SKM-1 (cell line): ENCODE measurements around the gene YRDC.
"Not testable (repeated sequence)": the region's sequence is repeated elsewhere in the genome, so short reads cannot be mapped to it uniquely, and the experiment has no call there.

Experiments used
- DNase-seq: peaks from one replicate; lab custom pipeline; 2025; ENCODE audit not compliant: unreplicated experiment; lab: John Stamatoyannopoulos, UW

Gene YRDC

DNA sequence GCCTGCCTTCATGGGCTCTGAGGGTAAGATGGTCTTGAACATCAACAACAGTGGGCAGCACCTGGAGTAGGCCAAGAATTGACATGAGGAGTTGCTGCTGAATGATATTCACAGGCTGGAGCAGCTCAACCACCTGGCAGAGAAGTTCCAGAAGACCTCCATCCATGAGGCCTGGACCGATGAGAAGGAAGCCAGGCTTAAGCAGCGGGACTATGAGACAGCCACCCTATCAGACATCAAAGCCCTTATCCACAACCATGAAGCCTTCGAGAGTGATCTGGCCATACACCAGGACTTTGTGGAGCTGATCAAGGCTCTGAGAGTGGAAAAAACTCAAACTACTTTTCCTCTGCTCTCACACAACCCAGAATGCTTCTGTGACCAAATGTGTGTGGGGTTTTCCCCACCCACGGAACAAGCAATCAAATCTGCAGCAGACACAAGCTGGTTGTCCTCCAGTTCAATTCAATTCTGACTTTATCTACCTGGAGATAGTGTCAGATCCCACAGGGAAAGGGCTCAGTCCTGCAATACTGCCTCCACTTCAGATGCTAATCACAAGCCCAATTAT is 31.0 kb downstream of the YRDC start:
- DNase-seq = no peak

DNA sequence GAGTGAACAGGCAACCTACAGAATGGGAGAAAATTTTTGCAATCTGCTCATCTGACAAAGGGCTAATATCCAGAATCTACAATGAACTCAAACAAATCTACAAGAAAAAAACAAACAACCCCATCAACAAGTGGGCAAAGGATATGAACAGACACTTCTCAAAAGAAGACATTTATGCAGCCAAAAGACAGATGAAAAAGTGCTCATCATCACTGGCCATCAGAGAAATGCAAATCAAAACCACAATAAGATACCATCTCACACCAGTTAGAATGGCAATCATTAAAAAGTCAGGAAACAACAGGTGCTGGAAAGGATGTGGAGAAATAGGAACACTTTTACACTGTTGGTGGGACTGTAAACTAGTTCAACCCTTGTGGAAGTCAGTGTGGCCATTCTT is 36.6 kb downstream of the YRDC start:
- DNase-seq = not testable (repeated sequence)

DNA sequence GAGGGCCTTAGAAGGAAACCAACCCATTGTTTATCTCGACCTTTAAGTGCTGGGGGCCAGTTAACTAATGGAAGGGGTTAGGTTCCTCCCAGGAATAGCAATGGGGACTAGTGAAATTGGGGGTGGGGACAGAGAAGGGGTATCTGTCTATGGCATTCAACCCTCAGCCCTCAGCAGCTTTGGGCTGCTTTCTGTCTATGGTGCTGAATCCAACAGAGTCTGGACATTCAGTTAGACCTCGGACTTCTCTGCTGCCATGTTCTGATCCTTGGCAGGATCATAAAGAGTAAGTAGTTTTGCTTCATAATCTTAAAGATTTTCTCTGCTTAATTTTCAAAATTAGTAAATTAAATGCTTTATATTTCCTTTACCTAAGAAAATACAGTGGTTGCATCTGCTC is 40.5 kb downstream of the YRDC start:
- no peak for DNase-seq

DNA sequence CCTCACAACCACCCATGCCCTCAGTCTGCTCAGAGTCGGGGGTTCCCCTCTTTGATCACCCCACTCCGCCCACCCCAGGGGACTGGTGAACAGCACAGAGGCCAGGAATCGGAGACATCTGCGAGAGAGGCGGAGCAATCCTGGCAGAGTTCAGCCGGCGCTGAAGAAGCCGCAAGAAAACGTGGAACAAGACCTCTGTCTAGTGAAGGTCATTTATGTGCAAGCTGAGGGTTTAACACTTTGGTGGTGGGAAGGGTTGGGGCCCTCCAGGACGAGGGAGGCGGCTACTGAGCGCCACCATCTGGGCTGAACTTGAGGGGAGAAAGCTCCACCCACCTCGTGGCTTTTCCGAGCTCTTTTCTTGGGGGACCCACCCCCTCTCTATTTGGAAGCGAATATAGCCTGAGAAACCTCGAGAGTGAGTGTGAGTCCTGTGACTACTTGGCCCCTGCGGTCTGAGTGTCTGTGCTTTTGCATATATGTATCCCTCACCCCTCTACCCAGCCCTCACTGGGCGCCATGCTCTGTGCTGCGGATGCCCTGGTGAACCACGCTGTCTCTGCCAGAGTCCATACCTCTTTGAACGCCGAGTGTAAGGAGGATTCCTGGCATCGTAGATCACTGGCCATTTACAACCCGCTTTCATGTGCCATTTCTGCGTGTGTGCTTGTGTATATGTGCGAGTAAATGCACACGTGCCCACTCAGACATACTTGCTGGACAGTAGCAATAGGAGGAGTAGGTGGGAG is 41.9 kb downstream of the YRDC start:
- no peak for DNase-seq

DNA sequence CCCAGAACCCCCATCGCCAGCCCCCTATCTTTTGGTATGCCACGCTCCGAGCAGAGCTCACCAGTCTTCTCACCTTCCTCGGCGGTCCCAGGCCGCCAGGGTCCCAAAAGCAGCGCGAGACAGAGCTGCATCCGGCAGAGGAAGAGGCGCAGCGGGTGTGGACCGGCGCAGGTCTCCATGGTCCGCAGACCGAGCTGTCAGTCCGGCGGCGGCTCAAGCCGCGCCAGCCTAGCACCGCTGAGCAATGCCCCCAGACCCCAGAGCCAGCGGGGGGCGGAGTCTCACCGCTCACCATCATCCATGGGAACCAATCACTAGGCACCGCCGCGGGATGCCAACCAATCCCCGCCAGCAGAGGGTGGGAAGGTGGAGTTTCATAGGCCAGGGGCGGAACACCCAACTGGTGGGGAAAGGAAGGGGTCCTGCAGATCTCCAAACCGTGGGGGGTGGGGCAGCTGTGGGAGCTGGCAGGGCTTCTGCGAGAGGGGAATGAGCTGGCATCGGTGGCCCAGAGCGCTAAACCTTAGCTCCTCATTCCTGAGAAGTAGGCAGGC is 43.0 kb downstream of the YRDC start, which contains the start of gene EPHA10:
TSS of gene EPHA10 (minus strand) at position 233 of the 554 bp plus-strand sequence. CDS start at position 179, 54 bp downstream.
- no peak for DNase-seq

DNA sequence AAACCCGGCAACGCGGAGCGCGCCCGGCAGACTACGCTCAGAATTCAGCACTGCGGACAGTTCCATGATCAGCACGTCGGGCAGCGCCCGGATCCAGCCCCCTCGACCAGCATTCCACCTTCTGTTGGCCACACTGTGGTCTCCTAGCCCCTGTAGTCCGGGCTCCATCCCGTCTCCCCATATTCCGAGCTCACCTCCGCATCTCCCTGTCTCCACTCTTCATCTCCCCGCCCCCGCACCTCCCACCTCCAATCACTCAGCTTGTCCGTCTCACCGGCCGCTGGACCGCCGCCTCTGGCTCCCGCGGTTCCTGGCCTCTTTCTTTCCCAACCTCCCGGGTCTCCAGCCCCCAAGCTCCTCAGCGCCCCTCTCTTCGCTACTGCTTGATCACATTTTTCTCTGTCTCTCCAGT is 43.6 kb downstream of the YRDC start:
- no peak for DNase-seq

DNA sequence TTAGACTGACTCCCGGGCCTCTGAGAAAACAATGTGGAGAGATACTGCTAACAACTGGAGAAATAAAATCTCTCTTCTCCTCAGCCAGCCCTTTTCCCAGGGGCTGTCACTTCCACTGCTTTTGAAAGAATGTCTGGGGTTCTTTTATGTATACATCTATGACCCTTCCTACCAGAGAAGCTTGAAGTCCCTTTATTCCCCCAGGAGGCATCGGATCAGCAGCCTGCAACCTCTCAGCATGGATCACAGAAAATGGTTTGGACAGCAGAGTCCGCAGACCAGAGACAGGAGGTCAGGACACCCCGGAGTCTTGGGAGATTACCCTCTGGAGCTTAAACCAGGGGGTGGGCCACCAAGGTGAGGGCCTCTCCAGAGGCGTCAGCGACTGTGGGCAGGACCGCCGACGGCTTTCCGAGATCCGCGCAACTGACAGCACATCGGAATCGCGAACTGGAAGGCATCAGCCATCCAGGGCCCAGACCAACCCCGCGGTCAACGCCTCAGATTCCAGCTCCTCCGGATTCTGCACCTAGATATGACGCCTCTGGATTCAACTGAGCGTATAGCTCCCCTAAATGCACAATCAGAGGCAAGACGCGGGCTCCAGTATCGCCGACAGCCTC is 44.1 kb downstream of the YRDC start:
- no peak for DNase-seq

DNA sequence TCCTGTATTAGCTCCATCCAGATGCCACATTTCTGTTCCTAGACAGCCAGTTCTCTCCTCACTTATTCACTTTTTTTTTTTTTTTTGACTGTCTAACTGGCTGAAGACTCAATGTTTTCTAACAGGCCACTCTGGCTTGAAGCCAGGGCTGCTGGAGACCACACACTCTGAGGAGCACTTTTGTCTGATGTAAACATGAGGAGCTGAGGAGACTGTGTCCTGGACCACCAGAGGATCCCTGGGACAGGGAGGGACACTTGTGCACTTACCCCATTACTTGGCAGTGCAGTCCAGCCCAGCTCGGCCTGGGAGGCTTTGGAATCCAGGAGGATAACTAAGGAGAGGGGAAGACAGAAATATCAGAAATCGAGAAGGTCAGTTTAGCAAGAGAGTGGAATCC is 45.5 kb downstream of the YRDC start:
- DNase-seq = no peak

DNA sequence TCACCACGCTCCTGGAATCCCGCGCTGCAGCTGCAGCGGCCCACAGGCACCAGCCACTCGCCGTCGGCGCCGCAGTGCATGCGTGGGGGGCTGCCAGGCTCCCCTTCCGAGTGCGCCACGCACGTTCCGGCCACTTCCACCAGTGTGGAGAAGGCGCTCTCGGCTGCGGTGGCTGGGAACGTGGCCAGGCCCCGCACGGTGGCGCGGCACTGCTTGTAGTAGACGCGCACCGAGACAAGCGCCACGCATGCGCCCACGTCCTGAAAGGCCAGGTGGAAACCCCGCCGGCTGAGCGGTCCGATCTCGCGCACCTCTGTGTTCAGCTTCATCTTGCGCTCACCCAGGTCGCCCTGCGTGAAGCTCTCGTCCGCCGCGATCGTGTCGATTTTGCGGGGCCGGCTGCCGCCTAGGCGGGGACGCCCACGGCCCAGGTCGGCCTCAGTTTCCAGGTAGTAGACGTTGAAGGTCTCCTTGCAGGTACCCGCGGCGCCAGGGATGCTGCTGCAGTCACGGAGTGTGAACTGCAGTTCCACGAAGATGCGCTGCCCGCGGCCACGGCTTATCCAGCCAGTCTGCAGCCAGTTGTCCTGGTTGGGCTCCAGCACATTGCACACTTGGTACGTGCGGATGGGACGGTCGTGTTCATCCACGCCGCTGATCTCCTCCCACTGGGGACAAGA is 46.5 kb downstream of the YRDC start:
- DNase-seq = no peak

DNA sequence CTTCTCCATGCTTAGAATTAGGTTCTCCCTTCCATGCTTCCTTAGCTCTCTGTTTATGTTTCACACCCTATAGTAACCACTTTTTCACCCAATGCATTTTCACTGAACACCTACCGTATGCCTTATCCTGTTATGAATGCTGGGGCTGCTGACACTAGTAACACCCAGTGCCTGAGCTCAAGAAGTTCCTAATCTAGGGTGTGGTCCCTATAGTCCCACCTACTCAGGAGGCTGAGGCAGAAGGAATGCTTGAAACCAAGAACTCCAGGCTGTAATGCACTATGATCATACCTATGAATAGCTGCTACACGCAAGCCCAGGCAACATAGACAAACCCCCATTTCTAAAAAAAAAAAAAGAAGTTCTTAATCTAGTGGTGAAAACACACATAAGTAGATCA is 48.6 kb downstream of the YRDC start:
- no peak for DNase-seq

DNA sequence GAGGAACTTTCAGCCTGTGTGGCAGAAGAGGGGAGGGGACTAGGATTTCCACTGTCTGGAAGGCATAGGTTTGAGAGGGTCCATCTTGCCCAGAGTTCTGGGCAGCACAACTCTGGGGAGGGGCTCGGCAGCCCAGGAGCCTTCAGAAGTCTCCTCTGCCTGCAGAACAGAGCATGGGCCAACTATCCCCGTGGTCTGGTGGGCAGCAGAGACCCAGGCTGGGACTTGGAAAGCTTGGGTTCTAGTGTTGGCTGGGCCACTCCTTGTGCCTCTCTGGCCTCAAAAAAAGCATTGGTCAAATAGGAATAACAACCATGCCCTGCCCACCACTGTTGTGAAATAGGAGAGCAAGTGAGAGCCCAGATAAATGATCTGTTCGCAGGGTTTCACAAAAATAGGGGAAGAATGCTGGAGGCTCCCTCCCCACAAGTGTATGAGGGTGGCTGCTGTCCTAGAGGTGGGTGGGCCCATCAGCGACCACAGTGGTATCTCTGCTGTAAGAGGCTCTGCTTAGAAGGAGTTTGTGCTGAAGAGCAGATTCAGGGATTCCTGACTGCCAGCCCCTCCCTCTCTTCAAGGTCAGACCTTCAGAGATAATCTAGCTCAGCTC is 52.0 kb downstream of the YRDC start:
- no peak for DNase-seq

DNA sequence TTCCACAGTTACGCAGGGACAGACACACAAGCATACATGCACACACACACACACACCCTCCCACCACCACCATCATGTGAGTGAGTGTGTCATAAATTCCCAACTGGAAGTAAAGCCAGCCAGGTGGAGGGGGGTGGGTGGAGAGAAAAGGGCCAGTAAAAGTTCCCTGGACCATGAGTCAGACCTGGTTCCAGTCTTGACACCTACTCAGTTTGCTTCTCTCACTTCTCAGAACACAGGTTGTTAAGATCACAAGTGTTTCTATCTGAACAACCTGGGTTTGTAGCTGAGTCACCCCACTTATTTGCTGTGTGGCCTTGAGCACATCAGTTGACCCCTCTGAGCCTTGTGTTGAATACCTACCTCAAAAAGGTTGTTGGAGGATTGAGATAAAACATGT is 52.7 kb downstream of the YRDC start:
- DNase-seq = no peak

DNA sequence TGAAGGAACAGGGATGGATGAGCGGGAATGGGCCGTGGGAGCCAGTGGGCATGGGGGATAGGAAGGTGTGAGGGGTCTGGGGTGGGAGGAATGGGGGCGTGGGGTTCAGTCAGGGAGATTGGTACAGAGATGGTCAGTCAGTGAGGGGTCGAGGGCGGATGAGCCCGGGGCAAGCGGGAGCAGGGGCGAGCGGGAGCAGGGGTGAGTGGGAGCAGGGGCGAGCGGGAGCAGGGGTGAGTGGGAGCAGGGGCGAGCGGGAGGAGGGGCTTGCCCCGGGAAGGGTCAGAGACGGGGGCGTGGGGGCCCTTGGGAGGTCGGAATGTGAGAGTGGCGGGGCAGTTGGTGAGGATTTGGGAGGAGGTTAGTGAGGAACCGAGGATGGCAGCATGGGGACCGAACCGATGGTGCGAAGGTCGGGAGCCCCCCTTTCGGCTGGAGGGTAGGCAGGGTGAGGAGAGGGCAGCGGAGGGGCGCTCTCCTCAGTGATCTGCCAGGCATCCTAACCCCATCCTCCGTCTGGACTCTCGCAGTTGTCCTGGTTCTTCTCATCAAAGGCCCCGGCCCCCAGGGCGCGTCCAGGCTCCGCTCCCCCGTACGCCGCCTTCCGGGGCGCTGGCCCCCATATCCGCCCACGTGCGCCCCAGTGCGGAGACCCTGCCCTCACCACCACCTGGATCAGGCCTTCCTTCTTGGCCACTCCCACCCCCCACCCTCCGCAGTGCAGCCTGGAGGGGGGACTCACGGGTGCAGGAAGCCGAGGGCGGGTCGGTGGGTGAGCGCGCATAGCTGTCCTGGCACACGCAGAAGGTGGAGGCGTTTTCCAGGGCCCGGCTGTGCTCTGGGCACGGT is 54.3 kb downstream of the YRDC start:
- no peak for DNase-seq
